Smooth muscle cell of bladder (primary cell): ENCODE measurements around the gene LARGE2. TPM values are rescaled to one million over a fixed set of nuclear protein-coding genes. Genes with fewer than 3 reads are reported as not detected.

Experiments
- total RNA-seq: library from RNA; depleted of rRNA; stranded (reverse); fragments of >200 nt; gene quantifications from 2 replicates; pipeline ENCODE4 v1.2.3, GENCODE V29; 2014

The LARGE2 gene
- 0.09 TPM in 1 of 2 replicates, not detected in the other for total RNA-seq

GRCh38 chr11:45922425-45923082 lies at the start of gene LARGE2:
TSS of gene LARGE2 (plus strand) at chr11:45922656. CDS start at chr11:45922883, 227 bp downstream.

DNA sequence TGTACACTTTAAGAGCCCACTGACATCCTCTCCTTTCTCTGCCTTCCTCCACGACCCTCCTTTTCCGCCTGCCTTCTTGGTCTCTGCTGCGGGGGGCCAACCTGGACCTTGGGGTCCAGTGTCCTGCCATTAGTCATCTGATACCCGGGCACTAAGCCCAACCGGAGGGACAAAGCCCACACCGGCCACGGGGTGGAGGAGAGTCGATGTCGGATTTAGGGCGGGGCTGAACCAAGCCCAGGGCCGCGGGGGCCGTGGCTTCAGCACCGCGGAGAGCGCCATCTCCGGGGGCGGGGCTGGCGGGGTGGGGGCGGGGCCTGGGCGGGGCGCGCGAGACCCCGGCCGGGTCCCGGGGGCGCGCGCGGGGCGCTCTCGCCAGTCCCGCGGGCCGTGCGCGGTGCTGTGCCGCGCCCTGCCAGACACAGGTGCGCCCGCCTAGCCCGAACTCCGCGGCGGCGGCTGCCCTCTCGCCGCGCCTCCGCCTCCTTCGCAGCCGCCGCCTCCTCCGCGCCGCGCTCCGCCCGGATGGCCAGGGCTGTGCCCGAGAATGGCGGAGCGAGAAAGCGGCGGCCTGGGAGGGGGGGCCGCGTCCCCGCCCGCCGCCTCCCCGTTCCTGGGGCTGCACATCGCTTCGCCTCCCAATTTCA lies 37.1 kb upstream of the LARGE2 start, which contains the start of gene MAPK8IP1:
MAPK8IP1 (plus strand) TSS at position 378 of the 647 bp plus-strand sequence; CDS start at position 548, 170 bp downstream.

DNA sequence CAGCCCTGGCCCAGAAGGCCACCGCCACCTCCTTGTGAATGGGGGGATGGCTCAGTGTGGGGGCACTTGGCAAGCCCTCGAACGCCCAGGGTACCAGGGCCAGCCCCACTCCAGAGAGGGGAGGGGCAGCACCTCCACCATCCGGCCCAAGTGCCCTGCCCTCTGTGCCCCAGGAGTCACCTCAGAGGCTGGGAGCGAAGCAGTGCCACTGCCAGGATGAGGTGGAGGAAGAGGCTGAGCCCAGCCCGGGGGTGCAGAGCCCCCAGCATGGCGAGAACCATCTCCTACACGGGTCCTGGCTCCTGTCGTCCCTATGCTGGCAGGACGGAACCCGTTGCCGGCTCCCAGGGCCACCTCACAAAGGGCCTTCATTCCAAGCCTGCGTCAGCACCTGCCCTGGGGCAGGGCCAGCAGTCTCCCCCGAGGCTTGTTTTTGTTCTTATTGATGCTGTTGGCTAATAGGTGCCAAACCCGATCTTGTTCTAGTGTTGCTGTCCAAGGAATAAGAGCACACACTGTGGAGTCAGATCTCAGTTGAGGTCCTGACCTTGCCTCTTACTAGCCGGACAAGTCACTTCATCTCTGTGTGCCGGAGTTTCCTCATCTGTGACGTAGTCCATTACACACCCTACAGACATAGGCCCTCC lies 15.4 kb upstream of the LARGE2 start, which contains the start of gene FREY1:
FREY1 (minus strand) TSS at position 307 of the 647 bp plus-strand sequence; CDS start at position 281, 26 bp downstream.

GRCh38 chr11:45917623-45918330 lies 4.7 kb upstream of the LARGE2 start, which contains the start of gene PEX16:
TSS of gene PEX16 (minus strand) at chr11:45917877. CDS start at chr11:45917811, 66 bp downstream.

Other genes starting within 250 kb of the LARGE2 start
- 12.9 TPM in 2 replicates for gene SLC35C1, start 117.5 kb upstream of the LARGE2 start, total RNA-seq
- gene CRY2, start 75.2 kb upstream of the LARGE2 start, total RNA-seq, result 14.9 and 18.4 TPM in 2 replicates
- 7.7 and 8.1 TPM in 2 replicates for gene MAPK8IP1, start 37.0 kb upstream of the LARGE2 start, total RNA-seq
- gene FREY1, start 15.4 kb upstream of the LARGE2 start, total RNA-seq, result 1.00 and 1.4 TPM in 2 replicates
- gene PEX16, start 4.8 kb upstream of the LARGE2 start, total RNA-seq, result 34.6 and 37.0 TPM in 2 replicates
- 11.7 and 14.1 TPM in 2 replicates for gene PHF21A, start 198.8 kb downstream of the LARGE2 start, total RNA-seq